Left colon (tissue), 2 donors: Measurements from ENCODE around the gene SPATA2L. TPM values are rescaled to one million over a fixed set of nuclear protein-coding genes. Genes with fewer than 3 reads are reported as not detected.
"Not testable (repeated sequence)": the region's sequence is repeated elsewhere in the genome, so short reads cannot be mapped to it uniquely, and the experiment has no call there.

Experiments
- ATAC-seq: fragments of 200-7000 bp; cut with Tn5 transposase; one replicate; pipeline ENCODE4 v1.9.1; 2020; ENCODE audit warnings: mild to moderate bottlenecking, moderate library complexity
- DNase-seq, 2 donors: peaks; one replicate each; pipeline ENCODE4 v3.0.0-alpha.2; 2020
- intact Hi-C, 2 donors: fragments of 100-400 bp; cut with DNase I in 1 of 2; cut with micrococcal nuclease in 1 of 2; formaldehyde crosslinking; loops; one replicate each; pipeline versions ENCODE4 v1.11.2 to v1.14.0; 2022; cut with DNase I, micrococcal nuclease
- total RNA-seq, 2 donors: library from RNA; stranded (reverse); fragmentation: NEBNext Ultra II Directional; extraction: Animal tissue kit (Norgen Biotek cat#: 25700); gene quantifications; one replicate each; pipeline ENCODE4 v1.2.1, GENCODE V29; 2021
- donor health status: DM: no; HTN: no; CAD: no.
- donor health status: DM: yes; HTN: yes; CAD: no.

SPATA2L gene
- total RNA-seq, 2 donors from 2014 or later, result 16.3 to 27.9 TPM

DNA sequence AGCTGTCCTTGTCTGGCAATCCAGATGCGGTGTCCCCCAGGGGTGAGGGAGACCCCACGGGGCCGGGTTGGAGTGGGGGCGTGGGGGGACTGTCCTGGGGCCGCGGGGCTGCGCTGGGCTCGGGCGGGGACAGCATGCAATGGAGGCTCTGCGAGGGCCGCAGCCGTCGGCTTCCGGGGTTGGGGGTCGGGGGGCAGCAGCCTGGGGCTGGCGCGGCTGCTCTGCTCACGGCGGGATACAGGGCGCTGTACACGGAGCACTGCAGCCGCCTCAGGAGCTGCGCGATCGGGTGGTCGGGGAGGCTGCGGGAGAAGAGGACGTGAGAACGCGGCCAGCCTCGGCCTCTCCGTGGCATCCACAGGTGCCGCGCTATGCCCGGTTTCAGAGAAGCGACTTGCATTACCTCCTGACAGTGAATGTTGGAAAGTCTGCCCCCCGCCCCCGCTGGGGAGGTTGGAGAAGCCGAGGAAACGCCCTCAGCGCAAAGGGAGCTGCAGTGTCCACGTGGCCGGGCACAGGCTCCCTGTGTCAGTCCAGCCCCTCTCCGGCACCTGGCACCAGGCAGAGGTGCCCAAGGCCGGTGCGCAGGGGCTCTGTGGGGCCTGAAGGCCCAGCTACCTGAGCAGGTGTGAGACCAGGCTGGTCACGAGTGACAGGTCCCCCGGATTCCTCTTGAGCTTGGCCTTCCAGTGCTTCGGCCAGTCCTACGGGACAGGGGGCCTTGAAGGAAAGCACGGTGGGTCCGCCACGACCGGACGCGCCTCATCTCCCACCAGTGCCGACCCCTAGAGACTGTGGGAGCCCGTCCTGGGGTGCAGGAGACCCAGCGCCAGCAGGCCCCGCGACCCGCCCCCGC, 9.4 kb upstream of the SPATA2L start:
- intact Hi-C loops, result no loop called here
- DNase-seq (no peak), ATAC-seq (no peak)

DNA sequence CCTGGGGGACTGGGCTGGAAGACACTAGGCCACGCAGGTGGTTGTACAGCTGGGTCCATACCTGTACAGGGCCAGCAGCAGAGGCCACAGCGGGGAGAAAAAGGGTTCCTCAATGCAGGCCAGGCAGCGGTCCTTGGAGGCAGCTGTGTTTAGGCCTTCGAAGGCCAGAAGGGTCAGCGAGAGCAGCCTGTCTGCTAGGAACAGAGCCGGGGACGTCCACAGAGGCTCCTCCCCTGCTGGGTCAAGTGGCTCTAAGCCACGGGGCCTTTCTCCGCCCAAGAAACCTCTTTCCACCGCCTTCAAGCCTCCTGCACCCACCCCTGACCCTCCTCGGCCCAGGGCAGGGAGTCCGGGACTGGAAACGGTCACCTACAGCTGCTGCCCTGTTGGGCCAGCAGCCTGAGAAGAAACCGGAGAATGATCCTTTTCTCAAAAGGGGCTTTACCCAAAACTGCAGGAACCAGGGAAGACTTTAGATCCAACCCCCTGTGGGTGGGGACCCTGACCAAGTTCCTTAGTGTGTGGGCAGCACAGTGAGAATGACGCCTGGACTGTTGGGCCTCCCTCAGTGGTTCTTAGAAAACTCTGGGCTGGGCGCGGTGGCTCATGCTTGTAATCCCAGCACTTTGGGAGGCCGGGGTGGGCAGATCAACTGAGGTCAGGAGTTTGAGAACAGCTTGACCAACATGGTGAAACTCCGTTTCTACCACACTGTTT, 8.4 kb upstream of the SPATA2L start:
- ATAC-seq (no peak), DNase-seq (no peak)
- intact Hi-C loops, result loop anchor here (10.0 kb wide), 1 partner anchor 85 kb away; no protein-coding TSS in a partner anchor

DNA sequence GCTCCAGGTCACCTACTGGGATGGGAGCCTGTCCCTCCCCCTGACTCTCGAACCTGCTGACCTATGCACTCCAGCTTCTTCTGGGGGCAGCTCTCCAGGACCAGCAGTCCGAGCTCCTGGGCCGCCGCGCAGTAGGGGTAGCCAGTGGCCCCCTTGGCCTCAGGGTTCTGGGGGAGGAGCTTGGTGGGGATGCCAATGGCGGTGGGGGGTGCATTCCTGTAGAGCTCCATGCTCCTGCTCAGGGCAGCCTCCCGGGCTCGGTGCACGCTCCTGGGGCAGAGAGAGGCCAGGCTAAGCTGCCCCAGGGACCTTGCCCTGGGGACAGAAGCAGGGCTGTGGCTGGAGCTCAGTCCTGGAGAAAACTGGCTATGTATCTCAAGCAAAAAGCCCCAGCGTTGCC, 7.7 kb upstream of the SPATA2L start:
- ATAC-seq, result no peak
- intact Hi-C loops, result loop anchor here (10.0 kb wide), 1 partner anchor 86 kb away; no protein-coding TSS in a partner anchor
- DNase-seq, result no peak

DNA sequence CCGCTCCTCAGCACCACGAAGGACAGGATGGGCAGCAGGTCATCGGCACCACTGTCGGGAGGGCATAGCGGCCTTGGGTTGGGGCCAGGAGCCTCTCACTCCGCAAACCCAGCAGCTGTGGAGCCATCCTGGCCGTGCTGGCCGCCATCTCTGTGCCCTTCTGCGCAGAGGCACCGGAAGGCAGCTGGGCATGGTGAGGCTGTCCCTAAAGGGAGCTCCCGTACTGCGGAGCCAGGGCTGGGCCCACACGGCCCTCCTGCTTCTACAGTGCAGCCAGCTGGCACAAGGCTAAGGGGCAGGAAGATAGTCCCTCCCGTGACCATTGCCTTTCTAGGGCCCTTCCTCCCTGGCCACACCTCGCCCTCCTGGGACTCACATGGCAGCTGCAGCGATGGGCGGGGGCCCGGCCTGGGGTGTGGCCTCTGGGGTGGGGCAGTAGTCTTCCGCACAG, 7.0 kb upstream of the SPATA2L start:
- intact Hi-C loops, result loop anchor here (10.0 kb wide), 1 partner anchor 86 kb away; no protein-coding TSS in a partner anchor
- ATAC-seq, result peak; percentile 82

DNA sequence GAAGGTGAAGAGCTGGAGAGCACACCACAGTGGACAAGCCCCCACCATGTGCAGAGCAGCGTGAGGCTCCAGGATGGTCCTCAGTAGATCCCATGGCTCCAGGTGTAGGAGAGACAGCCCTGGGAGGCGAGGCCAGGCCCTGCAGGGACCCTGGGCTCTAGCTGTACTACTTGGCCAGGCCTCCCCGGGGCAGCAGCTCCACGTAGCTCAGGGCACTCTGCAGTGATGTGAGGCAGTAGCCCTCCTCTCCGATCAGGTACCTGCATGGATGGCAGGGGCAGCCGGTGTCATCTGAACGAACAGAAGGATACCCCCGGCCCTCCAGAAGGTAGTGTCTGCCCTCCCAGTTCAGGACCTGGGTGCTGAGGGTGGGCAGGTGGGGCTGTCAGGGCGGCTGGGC, 6.2 kb upstream of the SPATA2L start:
- ATAC-seq, result no peak
- intact Hi-C loops, result loop anchor here (10.0 kb wide), 1 partner anchor 87 kb away; no protein-coding TSS in a partner anchor

More for the DNA sequence above, 7.0 kb upstream of the SPATA2L start:
- peak; percentile 77 to 78 for DNase-seq

DNA sequence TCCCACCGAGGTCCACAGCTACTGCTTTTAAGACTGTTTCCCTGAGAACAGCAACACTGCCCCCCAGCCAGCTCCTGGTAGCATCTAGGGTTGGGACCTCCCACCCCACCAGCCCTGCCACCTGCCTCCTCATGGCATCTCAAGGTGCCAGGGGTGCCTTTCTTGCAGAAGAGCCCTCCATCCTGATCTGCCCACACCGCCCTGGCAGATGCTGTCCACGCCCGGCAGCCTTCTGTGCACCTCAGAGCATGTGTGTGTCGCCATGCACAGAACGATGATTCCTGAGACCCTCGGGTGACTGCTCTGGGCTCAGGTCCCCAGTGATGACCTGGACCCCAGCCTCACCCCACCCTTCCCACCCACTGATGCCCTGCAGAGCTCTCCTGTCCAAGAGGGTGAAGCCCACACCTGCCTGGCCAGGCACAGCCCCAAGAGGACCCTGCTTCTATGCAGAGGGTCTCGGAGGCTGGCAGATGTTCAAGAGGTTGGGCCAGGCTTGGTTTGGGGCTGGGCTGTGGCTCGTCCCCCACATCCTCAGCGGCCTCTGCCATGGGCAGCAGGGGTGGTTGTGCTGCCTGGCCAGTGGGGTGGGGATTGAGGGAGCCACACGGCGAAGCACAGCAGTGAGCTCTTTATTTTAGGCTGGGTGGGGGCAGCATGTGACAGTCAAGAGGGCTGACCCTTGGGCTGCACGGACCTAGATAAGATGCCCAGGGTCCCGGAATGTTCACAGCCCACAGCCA, 5.2 kb upstream of the SPATA2L start:
- intact Hi-C loops, result loop anchor here (10.0 kb wide), 1 partner anchor 88 kb away; no protein-coding TSS in a partner anchor
- DNase-seq, result no peak

More for the DNA sequence above, 6.2 kb upstream of the SPATA2L start:
- DNase-seq, result no peak

DNA sequence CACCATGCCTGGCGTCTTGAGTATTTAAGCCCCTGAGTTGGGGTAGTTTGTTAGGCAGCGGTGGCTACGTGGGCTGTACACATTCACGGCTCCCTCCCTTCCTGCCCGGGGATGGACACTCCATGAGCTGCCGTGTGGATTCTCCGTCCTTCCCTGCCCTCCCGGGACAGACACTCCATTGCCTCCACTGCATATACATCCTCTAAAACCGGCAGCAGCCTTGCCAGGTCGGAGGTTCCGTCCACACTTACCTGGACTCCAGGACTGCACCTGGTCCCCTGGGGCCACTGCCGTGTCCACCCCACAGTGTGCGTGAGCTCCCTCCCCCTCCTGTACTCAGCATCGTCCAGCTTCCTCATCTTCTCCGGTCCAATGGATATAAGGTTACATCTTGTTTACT, 3.5 kb upstream of the SPATA2L start:
- ATAC-seq (no peak), DNase-seq (no peak)
- intact Hi-C loops, result loop anchor here (10.0 kb wide), 1 partner anchor 90 kb away; no protein-coding TSS in a partner anchor

More for the DNA sequence above, 5.2 kb upstream of the SPATA2L start:
- no peak for ATAC-seq

DNA sequence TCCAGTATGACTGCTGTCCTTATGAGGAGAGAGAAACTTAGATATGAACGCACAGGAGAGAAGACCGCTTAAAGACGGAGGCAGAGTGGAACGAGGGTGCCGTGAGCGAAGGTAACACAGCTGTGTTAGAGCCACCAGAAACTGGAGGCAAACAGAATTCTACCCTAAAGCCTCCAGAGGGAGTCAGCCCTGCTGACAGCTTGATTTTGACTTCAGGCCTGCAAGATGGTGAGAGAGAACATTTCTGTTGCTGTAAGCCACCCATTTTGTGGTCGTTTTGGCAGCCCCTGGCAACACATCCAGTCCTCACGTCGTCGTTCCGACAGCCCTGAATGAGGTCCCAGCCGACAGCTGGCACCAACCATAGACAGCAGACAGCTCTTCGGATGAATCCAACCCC, 2.8 kb upstream of the SPATA2L start:
- DNase-seq (no peak), ATAC-seq (no peak)
- intact Hi-C loops, result loop anchor here (10.0 kb wide), 1 partner anchor 91 kb away; no protein-coding TSS in a partner anchor

DNA sequence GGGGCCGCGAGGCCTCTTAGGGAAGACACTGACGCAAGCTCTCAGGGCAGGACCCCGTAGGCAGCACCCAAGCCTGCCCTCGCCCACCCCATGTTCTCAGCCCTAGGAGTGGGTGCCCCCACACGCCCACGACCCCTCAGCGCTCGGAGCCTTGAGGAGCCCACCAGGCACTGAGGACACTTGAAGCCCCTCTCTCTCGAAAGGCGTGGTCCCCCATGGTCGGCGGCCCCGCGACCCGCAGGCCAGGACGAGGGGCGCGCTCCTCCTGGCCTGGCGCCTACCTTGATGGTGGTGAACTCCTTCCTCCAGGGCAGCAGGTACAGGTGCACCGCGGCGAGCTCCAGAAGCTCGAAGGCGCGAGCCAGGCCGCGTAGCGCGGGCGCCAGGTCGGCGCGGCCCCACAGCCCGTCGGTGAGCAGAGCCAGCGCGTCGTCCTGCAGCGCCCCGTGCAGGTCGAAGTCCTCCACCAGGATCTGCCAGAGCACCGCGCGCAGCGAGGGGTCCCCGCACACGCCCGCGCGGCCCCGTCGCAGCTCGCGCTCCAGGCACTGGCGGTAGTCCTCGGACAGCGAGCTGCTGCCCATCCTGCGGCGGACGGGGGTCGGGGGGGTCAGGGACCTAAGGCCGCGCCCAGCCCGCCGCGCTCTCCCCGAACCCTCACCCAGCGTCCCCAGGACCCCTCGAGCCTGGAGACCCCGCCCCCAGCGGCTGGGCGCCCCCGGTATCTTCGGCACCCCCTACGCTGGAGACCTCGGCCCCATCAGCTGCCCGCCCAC, 668 bp downstream of the SPATA2L start:
- intact Hi-C loops, result loop anchor here (10.0 kb wide), 1 partner anchor 94 kb away; no protein-coding TSS in a partner anchor
- ATAC-seq, result peak; percentile 52
- DNase-seq, result peak; percentile 74 to 81

DNA sequence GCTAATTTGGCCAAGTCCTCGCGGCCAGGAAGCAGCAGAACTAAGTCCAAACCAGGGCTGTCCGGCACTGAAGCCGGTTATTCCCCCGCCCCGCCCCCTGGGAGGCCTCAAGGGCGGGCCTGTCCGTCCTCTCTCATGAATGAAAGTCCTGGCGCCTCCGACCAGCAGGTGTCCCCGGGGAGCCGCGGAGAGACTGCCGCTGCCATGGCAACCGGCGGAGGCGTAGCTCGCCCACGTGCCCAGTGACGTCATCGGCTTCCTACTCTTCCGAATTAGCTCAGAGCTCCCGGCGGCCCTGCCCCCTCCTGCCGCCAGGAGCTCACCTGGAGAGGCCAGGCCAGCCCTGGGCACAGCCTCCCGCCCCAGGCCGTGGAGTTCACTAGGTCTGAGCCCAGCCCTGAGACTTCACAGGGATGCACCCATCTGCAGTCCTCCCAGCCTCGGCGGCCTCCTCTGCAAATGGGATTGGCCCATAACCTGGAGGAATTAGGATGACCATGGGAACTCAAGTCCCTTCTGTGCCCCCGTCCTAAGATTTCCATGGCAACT, 1.3 kb downstream of the SPATA2L start:
- intact Hi-C loops, result loop anchor here (10.0 kb wide), 1 partner anchor 95 kb away; no protein-coding TSS in a partner anchor
- peak; percentile 62 for ATAC-seq
- peak; percentile 100 for DNase-seq

DNA sequence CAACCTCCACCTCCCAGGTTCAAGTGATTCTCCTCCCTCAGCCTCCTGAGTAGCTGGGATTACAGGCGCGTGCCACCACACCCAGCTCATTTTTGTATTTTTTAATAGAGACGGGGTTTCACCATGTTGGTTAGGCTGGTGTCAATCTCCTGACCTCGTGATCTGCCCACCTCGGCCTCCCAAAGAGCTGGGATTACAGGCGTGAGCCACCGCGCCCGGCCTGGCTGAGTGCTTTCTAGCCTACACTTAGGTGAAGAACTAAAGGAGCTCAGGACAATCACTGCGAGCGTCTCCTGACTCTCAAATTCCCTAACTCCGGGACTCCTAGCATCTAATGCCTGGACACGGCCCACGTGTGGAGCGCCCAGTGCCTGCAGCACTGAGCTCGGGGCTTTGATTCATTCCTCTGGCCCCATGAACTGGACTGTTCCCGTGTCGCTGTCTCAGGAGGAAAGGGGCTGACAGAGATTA, 1.8 kb downstream of the SPATA2L start:
- DNase-seq, ATAC-seq: not testable (repeated sequence)
- intact Hi-C loops, result loop anchor here (10.0 kb wide), 1 partner anchor 95 kb away; no protein-coding TSS in a partner anchor

DNA sequence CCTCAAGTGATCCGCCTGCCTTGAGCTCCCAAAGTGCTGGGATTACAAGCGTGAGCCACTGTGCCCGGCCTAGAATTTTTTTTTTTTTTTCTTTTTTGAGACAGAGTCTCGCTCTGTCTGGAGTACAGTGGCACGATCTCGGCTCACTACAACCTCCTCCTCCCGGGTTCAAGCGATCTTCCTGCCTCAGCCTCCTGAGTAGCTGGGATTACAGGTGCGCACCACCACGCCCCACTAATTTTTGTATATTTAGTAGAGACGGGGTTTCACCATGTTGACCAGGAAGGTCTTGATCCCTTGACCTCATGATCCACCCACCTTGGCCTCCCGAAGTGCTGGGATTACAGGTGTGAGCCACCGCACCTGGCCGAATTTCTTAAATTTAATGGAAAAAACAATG, 2.8 kb downstream of the SPATA2L start:
- peak in 1 of 2 donors; percentile 6 for DNase-seq
- intact Hi-C loops, ATAC-seq: not testable (repeated sequence)

DNA sequence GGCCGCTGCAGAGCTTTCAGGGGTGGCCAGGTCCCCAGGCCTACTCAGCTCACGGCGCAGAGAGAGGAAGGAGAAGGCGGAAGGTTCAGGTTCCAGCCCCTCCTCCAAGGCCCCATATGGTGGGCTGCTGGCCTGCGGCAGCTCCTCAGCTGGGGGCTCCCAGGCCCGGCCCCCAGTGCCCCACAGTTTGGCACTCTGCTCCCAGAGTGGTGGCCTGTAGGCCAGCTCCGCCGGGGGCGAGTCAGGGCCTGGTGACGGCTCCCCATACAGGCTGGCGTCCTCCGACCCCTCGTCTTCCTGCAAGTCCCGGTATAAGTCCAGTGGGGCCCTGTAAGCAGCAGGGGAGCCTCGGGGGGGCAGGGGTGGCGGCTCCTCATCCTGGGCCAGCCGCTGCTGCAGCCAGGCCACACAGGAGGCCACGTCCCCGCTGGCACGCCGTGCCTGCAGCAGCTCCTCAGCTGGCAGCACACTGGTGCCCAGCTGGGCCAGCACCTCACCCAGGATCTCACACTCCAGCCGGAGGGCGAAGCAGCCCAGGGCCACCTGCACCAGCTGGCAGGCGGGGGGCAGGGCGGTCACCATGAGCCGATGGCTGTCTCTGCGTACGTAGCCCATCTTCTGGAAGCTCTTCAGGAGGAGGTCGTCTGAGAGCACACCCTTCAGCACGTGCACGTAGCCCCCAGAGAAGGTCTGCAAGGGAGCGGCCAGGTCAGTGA, 3.7 kb downstream of the SPATA2L start:
- ATAC-seq (no peak), DNase-seq (peak in 1 of 2 donors; percentile 14)
- intact Hi-C loops, result no loop called here

DNA sequence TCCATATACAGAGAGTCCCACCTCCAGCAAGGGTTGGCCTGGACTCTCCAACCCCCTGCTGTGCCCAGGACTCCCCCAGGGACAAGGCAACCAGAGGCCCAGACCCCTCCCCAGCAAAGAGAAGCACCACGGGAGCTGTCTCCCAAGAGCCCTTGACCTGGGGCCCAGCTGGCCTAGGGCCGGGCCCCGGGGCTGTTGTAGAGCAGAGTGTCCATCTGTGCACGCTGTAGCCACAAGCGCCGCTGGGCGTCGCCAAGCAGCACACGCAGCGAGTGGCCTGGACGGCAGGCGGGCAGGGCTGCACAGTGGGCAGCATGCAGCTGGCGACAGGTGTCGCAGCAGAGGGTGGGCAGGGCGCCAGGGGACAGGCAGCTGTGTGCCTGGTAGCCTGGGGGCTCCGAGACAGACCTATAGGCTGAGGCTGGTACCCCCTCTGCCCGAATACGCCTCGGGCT, 4.3 kb downstream of the SPATA2L start:
- ATAC-seq (no peak), DNase-seq (peak in 1 of 2 donors; percentile 28)
- intact Hi-C loops, result no loop called here

DNA sequence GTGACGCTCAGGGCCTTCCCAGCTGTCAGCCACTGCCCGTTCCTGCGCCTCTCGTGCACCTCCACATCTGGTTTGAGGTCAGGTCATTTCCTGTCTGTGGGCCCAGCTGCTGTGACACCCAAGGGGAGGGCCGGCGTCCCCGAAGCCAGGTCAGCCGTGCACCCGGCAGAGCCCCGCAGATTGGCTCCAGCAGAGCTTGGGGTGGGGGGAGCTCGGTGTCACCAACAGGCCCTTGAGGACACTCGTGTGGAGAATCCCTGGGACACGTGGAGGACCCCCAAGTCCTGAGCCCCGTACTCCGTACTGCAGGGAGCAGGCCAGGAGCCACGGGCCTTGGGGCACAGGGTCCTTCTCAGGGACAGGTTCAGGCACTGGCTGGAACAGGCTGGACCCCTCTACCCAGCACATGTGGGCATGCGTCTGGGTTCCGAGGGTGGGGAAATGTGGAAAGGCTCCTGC, 4.8 kb downstream of the SPATA2L start:
- peak in 1 of 2 donors; percentile 22 for DNase-seq
- no peak for ATAC-seq
- intact Hi-C loops, result no loop called here

DNA sequence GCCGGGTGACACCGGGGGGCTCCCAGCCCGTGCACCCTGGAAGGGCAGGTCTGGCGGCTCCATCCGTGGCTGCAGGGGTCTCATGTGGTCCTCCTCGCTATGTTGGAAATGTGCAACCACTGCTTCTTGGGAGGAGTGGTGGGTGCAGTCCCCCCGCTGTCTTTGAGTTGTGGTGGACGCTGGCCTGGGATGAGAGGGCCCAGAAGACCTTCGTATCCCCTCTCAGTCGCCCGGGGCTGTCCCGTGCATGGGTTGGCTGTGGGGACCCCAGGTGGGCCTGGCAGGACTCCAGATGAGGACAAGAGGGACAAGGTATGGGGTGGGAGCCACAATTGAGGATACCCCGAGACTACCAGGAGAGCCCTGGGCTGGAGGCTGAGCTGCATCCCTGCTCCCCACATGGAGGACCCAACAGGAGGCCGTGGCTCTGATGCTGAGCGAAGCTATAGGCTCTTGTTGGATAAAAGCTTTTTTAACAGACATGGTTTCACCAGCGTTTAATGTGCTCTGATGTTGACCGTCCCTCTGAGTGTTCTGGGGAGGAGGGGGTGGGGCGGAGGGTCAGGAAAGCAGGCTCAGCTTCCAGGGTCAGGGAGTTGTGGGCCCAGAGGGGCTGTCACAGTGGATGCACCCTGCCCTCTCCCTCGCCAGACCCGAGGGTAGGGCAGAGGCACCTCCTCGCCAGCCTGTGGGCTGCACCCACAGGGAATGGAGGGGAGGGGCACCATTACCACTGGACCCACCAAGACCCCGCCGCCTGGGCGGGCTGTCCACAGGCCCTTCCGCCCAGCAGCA, 5.4 kb downstream of the SPATA2L start:
- intact Hi-C loops, result no loop called here
- DNase-seq (peak in 1 of 2 donors; percentile 9), ATAC-seq (no peak)
